SK-N-SH (cell line): Measurements from ENCODE around the gene MNX1. TPM values are rescaled to one million over a fixed set of nuclear protein-coding genes. Genes with fewer than 3 reads are reported as not detected.

ENCODE experiments used
- CTCF ChIA-PET: fragments of 300-600, 350-600 bp; formaldehyde crosslinking; extraction: SDS; loops from one replicate; lab custom pipeline; 2021; lab: Yijun Ruan, JAX
- POLR2A ChIA-PET: fragments of 350-600 bp; sonication (Branson Sonifier 250); formaldehyde crosslinking; extraction: SDS; loops from one replicate; lab custom pipeline; 2020; ENCODE audit warnings: antibody characterized with exemption, inconsistent platforms; lab: Yijun Ruan, JAX
- DNase-seq: peaks from one replicate; pipeline ENCODE4 v3.0.0; 2012
- H2AFZ ChIP-seq: fragments of 200-600 bp; sonication (generic); 2 replicates; pipeline ENCODE4 v1.8.1; 2016; ENCODE audit warnings: antibody characterized with exemption, mild to moderate bottlenecking, low read depth
- H3F3A ChIP-seq: fragments of 200-600 bp; sonication (generic); replicated peaks from 2 replicates; pipeline ENCODE3; 2016; ENCODE audit warnings: antibody characterized with exemption, mild to moderate bottlenecking; ENCODE audit not compliant: insufficient read depth
- H3K27ac ChIP-seq, 2 experiments: fragments of 200-500 bp in 1 of 2; fragments of 200-600 bp in 1 of 2; sonication (Bioruptor generic) in 1 of 2; sonication (generic), shearing (Covaris generic) in 1 of 2; 2 replicates each; pipeline versions ENCODE4 v1.5.1 to v1.6.1; 2014 to 2016; ENCODE audit warnings: low read depth in 2 of 2, inconsistent platforms in 1 of 2, low read length in 1 of 2, mild to moderate bottlenecking in 1 of 2, mixed read lengths in 1 of 2
- H3K27me3 ChIP-seq: fragments of 200-600 bp; sonication (generic), shearing (Covaris generic); 2 replicates; pipeline ENCODE4 v1.6.1; 2016; ENCODE audit warnings: mixed run types; ENCODE audit not compliant: insufficient read depth
- H3K36me3 ChIP-seq, 2 experiments: fragments of 200-500 bp in 1 of 2; fragments of 200-600 bp in 1 of 2; sonication (Bioruptor generic) in 1 of 2; sonication (generic) in 1 of 2; replicated peaks in 1 of 2; 2 replicates each; pipeline versions ENCODE3 to v1.5.1; 2014 to 2016; ENCODE audit warnings: low read length in 1 of 2, mild to moderate bottlenecking in 1 of 2; ENCODE audit not compliant: insufficient read depth in 2 of 2, control insufficient read depth in 1 of 2
- H3K4me1 ChIP-seq, 2 experiments: fragments of 200-500 bp in 1 of 2; fragments of 200-600 bp in 1 of 2; sonication (Bioruptor generic) in 1 of 2; sonication (generic), shearing (Covaris generic) in 1 of 2; 2 replicates each; pipeline versions ENCODE4 v1.5.1 to v1.6.1; 2014 to 2016; ENCODE audit warnings: low read depth in 1 of 2, low read length in 1 of 2, mixed run types in 1 of 2; ENCODE audit not compliant: insufficient read depth in 2 of 2, control insufficient read depth in 1 of 2
- H3K4me2 ChIP-seq: fragments of 200-600 bp; sonication (generic), shearing (Covaris generic); 2 replicates; pipeline ENCODE4 v1.6.1; 2017; ENCODE audit warnings: mixed run types
- H3K4me3 ChIP-seq, 2 experiments: fragments of 200-500 bp in 1 of 2; fragments of 200-600 bp in 1 of 2; sonication (Bioruptor generic) in 1 of 2; sonication (generic), shearing (Covaris generic) in 1 of 2; 2 replicates each; pipeline versions ENCODE4 v1.5.1 to v1.8.1; 2014 to 2016; ENCODE audit warnings: low read depth in 2 of 2, inconsistent platforms in 1 of 2, low read length in 1 of 2, mild to moderate bottlenecking in 1 of 2, mixed read lengths in 1 of 2, moderate library complexity in 1 of 2
- H3K79me2 ChIP-seq: fragments of 200-600 bp; sonication (generic); 2 replicates; pipeline ENCODE4 v1.8.1; 2017; ENCODE audit warnings: mild to moderate bottlenecking; ENCODE audit not compliant: insufficient read depth
- H3K9ac ChIP-seq: fragments of 200-600 bp; sonication (generic); 2 replicates; pipeline ENCODE4 v1.6.1; 2017; ENCODE audit warnings: mixed run types
- H3K9me2 ChIP-seq: fragments of 200-600 bp; sonication (generic); 2 replicates; pipeline ENCODE4 v1.6.1; 2017; ENCODE audit warnings: mixed run types
- H3K9me3 ChIP-seq: fragments of 200-600 bp; sonication (generic); 2 replicates; pipeline ENCODE4 v1.6.1; 2017; ENCODE audit warnings: mixed run types, mild to moderate bottlenecking, moderate library complexity
- H4K20me1 ChIP-seq: fragments of 200-600 bp; sonication (generic); 2 replicates; pipeline ENCODE4 v1.6.1; 2017; ENCODE audit warnings: mild to moderate bottlenecking, mixed run types; ENCODE audit not compliant: insufficient read depth
- CHD2 ChIP-seq: fragments of 150-350 bp; IDR thresholded peaks from 2 replicates; pipeline ENCODE4 v1.6.1; 2018; ENCODE audit warnings: low read length; ENCODE audit not compliant: partially characterized antibody
- ELF1 ChIP-seq: IDR thresholded peaks from 2 replicates; pipeline ENCODE4 v1.4.0; 2012
- EP300 ChIP-seq, 2 experiments: IDR thresholded peaks; 2 replicates each; pipeline versions ENCODE4 v1.4.0 to v1.6.1; 2012; ENCODE audit warnings: borderline replicate concordance in 1 of 2, low read depth in 1 of 2, low read length in 1 of 2
- FOXJ3 ChIP-seq: sonication (generic); formaldehyde crosslinking; IDR thresholded peaks from 2 replicates; pipeline ENCODE4 v1.5.1; 2020; ENCODE audit warnings: mild to moderate bottlenecking, missing genetic modification reagents
- GATA2 ChIP-seq: sonication (generic); formaldehyde crosslinking; IDR thresholded peaks from 2 replicates; pipeline ENCODE4 v1.5.0; 2020; ENCODE audit warnings: mild to moderate bottlenecking, missing genetic modification reagents
- JUND ChIP-seq: IDR thresholded peaks from 2 replicates; pipeline ENCODE4 v1.4.0; 2012
- MEF2A ChIP-seq: IDR thresholded peaks from 2 replicates; pipeline ENCODE4 v1.4.0; 2012; ENCODE audit warnings: low read depth, borderline replicate concordance
- NRF1 ChIP-seq: IDR thresholded peaks from 2 replicates; pipeline ENCODE4 v1.6.1; 2012; ENCODE audit warnings: low read depth, mild to moderate bottlenecking, low read length
- POLR2AphosphoS5 ChIP-seq: IDR thresholded peaks from 2 replicates; pipeline ENCODE4 v1.6.1; 2012; ENCODE audit warnings: low read depth, low read length
- RAD21 ChIP-seq: IDR thresholded peaks from 2 replicates; pipeline ENCODE4 v1.6.1; 2012; ENCODE audit warnings: mild to moderate bottlenecking, low read length
- RCOR1 ChIP-seq: fragments of 150-350 bp; IDR thresholded peaks from 2 replicates; pipeline ENCODE4 v1.6.1; 2017; ENCODE audit warnings: antibody characterized with exemption, low read length
- RXRA ChIP-seq: IDR thresholded peaks from 2 replicates; pipeline ENCODE4 v1.4.0; 2012; ENCODE audit warnings: low read depth, mild to moderate bottlenecking, borderline replicate concordance
- TAF1 ChIP-seq: IDR thresholded peaks from 2 replicates; pipeline ENCODE4 v1.6.1; 2012; ENCODE audit warnings: low read depth, mild to moderate bottlenecking, low read length, moderate library complexity, borderline replicate concordance
- TEAD4 ChIP-seq: IDR thresholded peaks from 2 replicates; pipeline ENCODE4 v1.4.0; 2012; ENCODE audit warnings: mild to moderate bottlenecking, borderline replicate concordance; ENCODE audit not compliant: insufficient read depth
- USF1 ChIP-seq: IDR thresholded peaks from 2 replicates; pipeline ENCODE4 v1.4.0; 2012; ENCODE audit warnings: low read depth, borderline replicate concordance
- YY1 ChIP-seq: IDR thresholded peaks from 2 replicates; pipeline ENCODE4 v1.4.0; 2012; ENCODE audit warnings: low read depth, mild to moderate bottlenecking
- ZBTB33 ChIP-seq: IDR thresholded peaks from 2 replicates; pipeline ENCODE4 v1.4.0; 2012; ENCODE audit warnings: low read depth, borderline replicate concordance
- WGBS: methylation state at CpG from one replicate; pipeline ENCODE4 v1.1.6; 2017; ENCODE audit warnings: low lambda C conversion rate; 5-methylcytosine and 5-hydroxymethylcytosine counted together
- polyA plus RNA-seq, 3 experiments: library from polyadenylated mRNA; depleted of rRNA; stranded (reverse); fragments of >200 nt; gene quantifications; 2 replicates each; pipeline ENCODE4 v1.2.3, GENCODE V29; 2012

MNX1 gene
- polyA plus RNA-seq, 1 of the 3 experiments (the other 2 are of a cell fraction), result not detected

GRCh38 chr7:157053118-157053517, 42.7 kb upstream of the MNX1 start:
- DNase-seq, result no peak

GRCh38 chr7:157047148-157047547, 36.7 kb upstream of the MNX1 start:
- Histone ChIP-seq H3K4me1 (no peaks in the 10 kb centered on the region), H3K36me3 (no peaks in the 10 kb centered on the region)
- TF ChIP-seq TEAD4 (no peak), JUND (no peak), RAD21 (no peak), ZBTB33 (no peak), CHD2 (no peak), NRF1 (no peak), RXRA (no peak), RCOR1 (no peak), EP300 (IDR thresholded peaks at IDR 0.05; ENCODE audit: borderline replicate concordance in 1 of 2, low read depth in 1 of 2, low read length in 1 of 2) (no peak), GATA2 (no peak), FOXJ3 (CRISPR knock-in tag) (no peak), ELF1 (no peak), YY1 (no peak), MEF2A (no peak), TAF1 (no peak), POLR2AphosphoS5 (no peak)
- TF ChIP-seq, all 33 proteins: peak for 0
- H3K9me2 ChIP-seq, result no peaks in the 10 kb centered on the region
- 49% methylated on average over 6 of the region's 6 CpGs for WGBS
- no peak for DNase-seq
- no peaks in the 10 kb centered on the region for H4K20me1 ChIP-seq
- H2AFZ ChIP-seq, result no peak overlapping the region
- H3K27ac ChIP-seq, result no peak overlapping the region
- peaks cover 66% of the 10 kb centered on the region for H3K27me3 ChIP-seq
- H3K79me2 ChIP-seq, result no peaks in the 10 kb centered on the region
- H3F3A ChIP-seq, result peaks cover 6% of the 10 kb centered on the region
- POLR2A ChIA-PET, result no interaction called here
- H3K9ac ChIP-seq, result no peak overlapping the region
- CTCF ChIA-PET, result no interaction called here
- no peak overlapping the region for H3K4me3 ChIP-seq
- no peaks in the 10 kb centered on the region for H3K9me3 ChIP-seq
- H3K4me2 ChIP-seq, result no peak overlapping the region

More at GRCh38 chr7:157053118-157053517, 42.7 kb upstream of the MNX1 start:
- H3K9ac ChIP-seq, result no peak overlapping the region
- H3K4me3 ChIP-seq, result no peak overlapping the region
- peaks cover 71% of the 10 kb centered on the region; the same call in 1 of the 2 replicates for H3K27me3 ChIP-seq
- no peak overlapping the region for H3K4me2 ChIP-seq
- 34% methylated on average over 5 of the region's 5 CpGs for WGBS
- H3F3A ChIP-seq, result no peaks in the 10 kb centered on the region
- POLR2A ChIA-PET, result no interaction called here
- no peak overlapping the region for H3K27ac ChIP-seq
- TF ChIP-seq USF1, result no peak
- no peak for TF ChIP-seq ZBTB33
- TF ChIP-seq MEF2A, result no peak
- H3K36me3 ChIP-seq, result no peaks in the 10 kb centered on the region
- CTCF ChIA-PET, result interaction anchor here (0.7 to 1.0 kb wide), 2 partner anchors 11 to 19 kb away, joined by 3 read pairs; no protein-coding TSS in a partner anchor
- H4K20me1 ChIP-seq, result no peaks in the 10 kb centered on the region
- no peaks in the 10 kb centered on the region for H3K9me3 ChIP-seq
- no peaks in the 10 kb centered on the region for H3K79me2 ChIP-seq
- H3K9me2 ChIP-seq, result no peaks in the 10 kb centered on the region
- no peaks in the 10 kb centered on the region for H3K4me1 ChIP-seq
- no peak overlapping the region for H2AFZ ChIP-seq
